ENCODE measurements around the gene FRMD5. TPM values are rescaled to one million over a fixed set of nuclear protein-coding genes. Genes with fewer than 3 reads are reported as not detected.

FRMD5 gene
- total and polyA plus RNA-seq, 2 donors (not counting 1 experiment from before 2014, with no cell fraction given): 1.9 to 4.3 TPM

DNA sequence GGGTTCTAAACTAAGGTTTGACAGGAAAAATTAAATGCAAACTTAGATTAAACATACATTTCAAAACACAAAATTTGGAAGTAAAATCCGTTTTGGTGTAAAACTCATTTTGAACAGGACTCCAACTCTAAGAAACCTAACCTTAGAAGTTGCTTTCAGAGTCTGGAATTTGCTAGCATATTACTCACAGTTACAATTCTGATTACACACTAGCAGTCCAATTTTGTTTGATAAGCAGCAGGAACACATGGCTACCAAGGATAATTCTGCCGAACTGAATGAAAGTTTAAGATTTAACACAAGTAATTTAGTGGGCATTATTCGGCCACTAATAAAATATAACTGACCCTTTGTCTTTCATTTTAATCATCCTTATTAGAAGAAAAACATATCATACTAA is 49.6 kb downstream of the FRMD5 start:
- H3K4me2 ChIP-seq (ENCODE audit: extremely low read depth, insufficient read depth, low read length): peak overlapping the region; percentile 5
- no peaks in the 10 kb centered on the region for H4K20me1 ChIP-seq (ENCODE audit: control insufficient read depth, extremely low read depth, insufficient read depth, low read length)
- no peak overlapping the region for H3K4me3 ChIP-seq (replicated peaks in 1 of 4; ENCODE audit: control extremely low read depth in 1 of 4, insufficient read depth in 1 of 4, low read depth in 3 of 4, low read length in 4 of 4)
- no peaks in the 10 kb centered on the region for H3K4me1 ChIP-seq (ENCODE audit: control insufficient read depth, extremely low read depth, insufficient read depth, low read length)
- DNase-seq (ENCODE audit: low read depth in 2 of 2): peak in 1 of 2 donors; percentile 36
- no peak for TF ChIP-seq CTCF (conservative IDR thresholded peaks at IDR 0.05 in 1 of 2, IDR thresholded peaks at IDR 0.05 in 1 of 2; ENCODE audit: low read depth in 1 of 2, low read length in 2 of 2)
- no peak for TF ChIP-seq EZH2 (IDR thresholded peaks at IDR 0.05; ENCODE audit: low read length, missing control alignments)
- H2AFZ ChIP-seq (ENCODE audit: low read length): no peak overlapping the region
- H3K9me3 ChIP-seq (ENCODE audit: control insufficient read depth, insufficient read depth, low read depth, low read length): no peaks in the 10 kb centered on the region
- H3K9ac ChIP-seq (ENCODE audit: insufficient read depth, low read length): no peak overlapping the region
- H3K27me3 ChIP-seq (ENCODE audit: control insufficient read depth, insufficient read depth, low read length): no peaks in the 10 kb centered on the region
- H3K27ac ChIP-seq (ENCODE audit: insufficient read depth, low read length): no peak overlapping the region
- no peaks in the 10 kb centered on the region for H3K36me3 ChIP-seq (ENCODE audit: control insufficient read depth, insufficient read depth, low read length)
- H3K79me2 ChIP-seq (ENCODE audit: control insufficient read depth, insufficient read depth, low read length): no peaks in the 10 kb centered on the region

DNA sequence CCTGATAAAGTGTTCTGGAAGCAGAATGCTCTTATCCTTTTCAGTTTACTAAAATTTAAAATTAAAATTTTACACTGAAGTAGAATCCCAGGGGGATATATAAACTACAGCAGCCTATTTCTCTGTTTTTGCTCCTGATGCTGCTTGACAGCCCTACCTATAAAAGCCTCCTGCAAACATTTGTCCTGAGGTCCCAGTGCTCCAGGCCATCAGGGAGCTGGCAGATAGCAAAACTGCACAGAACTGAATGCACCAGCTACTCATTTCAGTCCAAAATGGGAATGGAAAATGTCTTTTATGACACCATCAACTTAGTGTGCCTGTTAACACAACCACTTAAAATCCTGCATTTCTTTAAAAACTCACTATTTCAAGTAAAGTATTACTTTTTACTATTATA is 50.1 kb downstream of the FRMD5 start:
- Histone ChIP-seq H3K36me3 (ENCODE audit: control insufficient read depth, insufficient read depth, low read length) (no peaks in the 10 kb centered on the region), H3K4me2 (ENCODE audit: extremely low read depth, insufficient read depth, low read length) (no peak overlapping the region), H3K4me1 (ENCODE audit: control insufficient read depth, extremely low read depth, insufficient read depth, low read length) (no peaks in the 10 kb centered on the region), H3K4me3 (replicated peaks in 1 of 4; ENCODE audit: control extremely low read depth in 1 of 4, insufficient read depth in 1 of 4, low read depth in 3 of 4, low read length in 4 of 4) (no peak overlapping the region), H3K9me3 (ENCODE audit: control insufficient read depth, insufficient read depth, low read depth, low read length) (no peaks in the 10 kb centered on the region), H3K27ac (ENCODE audit: insufficient read depth, low read length) (no peak overlapping the region), H3K79me2 (ENCODE audit: control insufficient read depth, insufficient read depth, low read length) (no peaks in the 10 kb centered on the region), H4K20me1 (ENCODE audit: control insufficient read depth, extremely low read depth, insufficient read depth, low read length) (no peaks in the 10 kb centered on the region), H3K9ac (ENCODE audit: insufficient read depth, low read length) (no peak overlapping the region), H3K27me3 (ENCODE audit: control insufficient read depth, insufficient read depth, low read length) (no peaks in the 10 kb centered on the region), H2AFZ (ENCODE audit: low read length) (no peak overlapping the region)
- no peak for DNase-seq (ENCODE audit: low read depth in 2 of 2)
- TF ChIP-seq EZH2 (IDR thresholded peaks at IDR 0.05; ENCODE audit: low read length, missing control alignments) (no peak), CTCF (conservative IDR thresholded peaks at IDR 0.05 in 1 of 2, IDR thresholded peaks at IDR 0.05 in 1 of 2; ENCODE audit: low read depth in 1 of 2, low read length in 2 of 2) (no peak)

DNA sequence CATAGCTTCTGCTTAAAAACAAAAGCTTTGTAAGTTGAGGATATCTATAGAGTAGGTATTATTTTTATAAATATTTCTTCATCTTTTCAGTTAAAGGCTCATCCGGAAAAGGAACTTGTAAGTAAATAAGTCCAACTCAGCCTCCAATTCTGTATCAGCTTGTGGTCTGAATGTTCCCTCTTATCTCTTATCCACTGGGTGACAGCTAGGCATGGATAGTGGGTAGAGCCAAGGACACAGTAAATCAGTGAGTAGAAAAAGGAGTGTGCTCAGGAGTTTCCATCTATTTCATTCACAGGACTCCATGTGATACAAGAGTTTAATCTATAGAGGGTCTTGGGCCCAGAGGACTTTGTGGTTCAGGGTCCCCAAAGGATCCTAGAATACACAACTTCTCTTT is 50.9 kb downstream of the FRMD5 start:
- no peaks in the 10 kb centered on the region for H3K79me2 ChIP-seq (ENCODE audit: control insufficient read depth, insufficient read depth, low read length)
- no peak for DNase-seq (ENCODE audit: low read depth in 2 of 2)
- no peaks in the 10 kb centered on the region for H3K4me1 ChIP-seq (ENCODE audit: control insufficient read depth, extremely low read depth, insufficient read depth, low read length)
- TF ChIP-seq EZH2 (IDR thresholded peaks at IDR 0.05; ENCODE audit: low read length, missing control alignments) (no peak), CTCF (conservative IDR thresholded peaks at IDR 0.05 in 1 of 2, IDR thresholded peaks at IDR 0.05 in 1 of 2; ENCODE audit: low read depth in 1 of 2, low read length in 2 of 2) (no peak)
- H3K9ac ChIP-seq (ENCODE audit: insufficient read depth, low read length): no peak overlapping the region
- H3K4me3 ChIP-seq (replicated peaks in 1 of 4; ENCODE audit: control extremely low read depth in 1 of 4, insufficient read depth in 1 of 4, low read depth in 3 of 4, low read length in 4 of 4): no peak overlapping the region
- no peaks in the 10 kb centered on the region for H3K27me3 ChIP-seq (ENCODE audit: control insufficient read depth, insufficient read depth, low read length)
- no peak overlapping the region for H2AFZ ChIP-seq (ENCODE audit: low read length)
- no peak overlapping the region for H3K27ac ChIP-seq (ENCODE audit: insufficient read depth, low read length)
- no peaks in the 10 kb centered on the region for H3K36me3 ChIP-seq (ENCODE audit: control insufficient read depth, insufficient read depth, low read length)
- H3K9me3 ChIP-seq (ENCODE audit: control insufficient read depth, insufficient read depth, low read depth, low read length): no peaks in the 10 kb centered on the region
- H3K4me2 ChIP-seq (ENCODE audit: extremely low read depth, insufficient read depth, low read length): no peak overlapping the region
- no peaks in the 10 kb centered on the region for H4K20me1 ChIP-seq (ENCODE audit: control insufficient read depth, extremely low read depth, insufficient read depth, low read length)

Measured in fibroblast of lung (primary cell).